IgD-negative memory B cell (primary cell): Measurements from ENCODE around the gene MAGEB16. TPM values are rescaled to one million over a fixed set of nuclear protein-coding genes. Genes with fewer than 3 reads are reported as not detected.

Source experiments
- polyA plus RNA-seq: library from polyadenylated mRNA; unstranded; fragments of 300-500 nt; fragmentation: Illumina TruSeq; gene quantifications from one replicate; pipeline ENCODE4 v1.2.3, GENCODE V29; 2021

MAGEB16 gene
- polyA plus RNA-seq, 1 donor from 2014 or later = not detected

Other genes starting within 250 kb of the MAGEB16 start
- gene CFAP47, start 121.4 kb downstream of the MAGEB16 start, polyA plus RNA-seq = not detected